ENCODE data around the gene HERPUD1. TPM values are rescaled to one million over a fixed set of nuclear protein-coding genes. Genes with fewer than 3 reads are reported as not detected.

Gene HERPUD1
- total RNA-seq, 2 experiments from 2014 or later = 143 to 149 TPM

- Mint-ChIP-seq H3K4me1 (peaks cover 16% of the 10 kb centered on the region), H3K36me3 (peaks cover 5% of the 10 kb centered on the region), H3K9me3 (no peaks in the 10 kb centered on the region), H3K27me3 (no peaks in the 10 kb centered on the region), H3K27ac (no peak overlapping the region), H3K4me3 (no peak overlapping the region)
- DNase-seq = peak; percentile 68
These were observed 19.2 kb downstream of the HERPUD1 start for GRCh38 chr16:56950881-56951771.

- H3K27ac Mint-ChIP-seq = no peak overlapping the region
- no peak for DNase-seq
- H3K36me3 Mint-ChIP-seq = no peaks in the 10 kb centered on the region
- no peak overlapping the region for H3K4me3 Mint-ChIP-seq
- no peaks in the 10 kb centered on the region for H3K27me3 Mint-ChIP-seq
- peaks cover 12% of the 10 kb centered on the region for H3K4me1 Mint-ChIP-seq
- no peaks in the 10 kb centered on the region for H3K9me3 Mint-ChIP-seq
These were observed 21.1 kb downstream of the HERPUD1 start for GRCh38 chr16:56953006-56953405.

GRCh38 chr16:56956076-56956475, 24.1 kb downstream of the HERPUD1 start:
- no peak for DNase-seq
- peaks cover 5% of the 10 kb centered on the region for H3K4me1 Mint-ChIP-seq
- no peaks in the 10 kb centered on the region for H3K27me3 Mint-ChIP-seq
- no peak overlapping the region for H3K4me3 Mint-ChIP-seq
- H3K27ac Mint-ChIP-seq = no peak overlapping the region
- H3K9me3 Mint-ChIP-seq = no peaks in the 10 kb centered on the region
- H3K36me3 Mint-ChIP-seq = no peaks in the 10 kb centered on the region

- DNase-seq = no peak
- Mint-ChIP-seq H3K36me3 (no peaks in the 10 kb centered on the region), H3K27ac (no peak overlapping the region), H3K9me3 (no peaks in the 10 kb centered on the region), H3K27me3 (no peaks in the 10 kb centered on the region), H3K4me3 (no peak overlapping the region), H3K4me1 (no peaks in the 10 kb centered on the region)
These were observed 24.8 kb downstream of the HERPUD1 start for GRCh38 chr16:56956756-56957155.

- Mint-ChIP-seq H3K27me3 (no peaks in the 10 kb centered on the region), H3K4me1 (peaks cover 16% of the 10 kb centered on the region), H3K9me3 (no peaks in the 10 kb centered on the region), H3K4me3 (no peak overlapping the region), H3K27ac (no peak overlapping the region), H3K36me3 (no peaks in the 10 kb centered on the region)
- no peak for DNase-seq
These were observed 28.8 kb downstream of the HERPUD1 start for GRCh38 chr16:56960681-56961281.

- no peaks in the 10 kb centered on the region for H3K36me3 Mint-ChIP-seq
- no peak overlapping the region for H3K4me3 Mint-ChIP-seq
- no peaks in the 10 kb centered on the region for H3K27me3 Mint-ChIP-seq
- H3K27ac Mint-ChIP-seq = no peak overlapping the region
- no peaks in the 10 kb centered on the region for H3K9me3 Mint-ChIP-seq
- peaks cover 22% of the 10 kb centered on the region for H3K4me1 Mint-ChIP-seq
- no peak for DNase-seq
These were observed 29.4 kb downstream of the HERPUD1 start for GRCh38 chr16:56961386-56961785.

GRCh38 chr16:56961851-56962281, 29.9 kb downstream of the HERPUD1 start, which contains the start of gene CETP:
Gene CETP, plus strand, starts transcription at chr16:56961950. Its CDS starts 30 bp downstream, at chr16:56961980.
- peaks cover 22% of the 10 kb centered on the region for H3K4me1 Mint-ChIP-seq
- H3K9me3 Mint-ChIP-seq = no peaks in the 10 kb centered on the region
- no peaks in the 10 kb centered on the region for H3K36me3 Mint-ChIP-seq
- no peaks in the 10 kb centered on the region for H3K27me3 Mint-ChIP-seq
- DNase-seq = no peak
- H3K4me3 Mint-ChIP-seq = no peak within 1 kb of the TSS
- H3K27ac Mint-ChIP-seq = no peak within 1 kb of the TSS

GRCh38 chr16:56964243-56965148, 32.6 kb downstream of the HERPUD1 start:
- Mint-ChIP-seq H3K27ac (peak overlapping the region; percentile 87), H3K4me3 (no peak overlapping the region), H3K36me3 (no peaks in the 10 kb centered on the region), H3K4me1 (peaks cover 22% of the 10 kb centered on the region), H3K27me3 (no peaks in the 10 kb centered on the region), H3K9me3 (no peaks in the 10 kb centered on the region)
- peak; percentile 93 for DNase-seq

- Mint-ChIP-seq H3K27me3 (no peaks in the 10 kb centered on the region), H3K36me3 (no peaks in the 10 kb centered on the region), H3K27ac (peak overlapping the region; percentile 87), H3K9me3 (no peaks in the 10 kb centered on the region), H3K4me1 (peaks cover 22% of the 10 kb centered on the region), H3K4me3 (peak overlapping the region; percentile 22)
- no peak for DNase-seq
These were observed 33.5 kb downstream of the HERPUD1 start for GRCh38 chr16:56965149-56966092.

- H3K27me3 Mint-ChIP-seq = no peaks in the 10 kb centered on the region
- no peaks in the 10 kb centered on the region for H3K9me3 Mint-ChIP-seq
- no peaks in the 10 kb centered on the region for H3K36me3 Mint-ChIP-seq
- H3K27ac Mint-ChIP-seq = peak overlapping the region; percentile 87
- peak overlapping the region; percentile 22 for H3K4me3 Mint-ChIP-seq
- DNase-seq = no peak
- H3K4me1 Mint-ChIP-seq = peaks cover 23% of the 10 kb centered on the region
These were observed 34.1 kb downstream of the HERPUD1 start for GRCh38 chr16:56966093-56966475.

GRCh38 chr16:56967733-56968132, 35.8 kb downstream of the HERPUD1 start:
- Mint-ChIP-seq H3K9me3 (no peaks in the 10 kb centered on the region), H3K4me3 (no peak overlapping the region), H3K4me1 (peaks cover 26% of the 10 kb centered on the region), H3K27me3 (no peaks in the 10 kb centered on the region), H3K27ac (no peak overlapping the region), H3K36me3 (no peaks in the 10 kb centered on the region)
- DNase-seq = no peak

- no peaks in the 10 kb centered on the region for H3K36me3 Mint-ChIP-seq
- no peaks in the 10 kb centered on the region for H3K27me3 Mint-ChIP-seq
- peaks cover 34% of the 10 kb centered on the region for H3K4me1 Mint-ChIP-seq
- H3K9me3 Mint-ChIP-seq = no peaks in the 10 kb centered on the region
- no peak overlapping the region for H3K27ac Mint-ChIP-seq
- no peak for DNase-seq
- H3K4me3 Mint-ChIP-seq = no peak overlapping the region
These were observed 37.8 kb downstream of the HERPUD1 start for GRCh38 chr16:56969769-56970168.

GRCh38 chr16:56970934-56971767, 39.2 kb downstream of the HERPUD1 start:
- no peaks in the 10 kb centered on the region for H3K9me3 Mint-ChIP-seq
- H3K27me3 Mint-ChIP-seq = no peaks in the 10 kb centered on the region
- peaks cover 34% of the 10 kb centered on the region for H3K4me1 Mint-ChIP-seq
- H3K27ac Mint-ChIP-seq = no peak overlapping the region
- H3K4me3 Mint-ChIP-seq = no peak overlapping the region
- no peak for DNase-seq
- H3K36me3 Mint-ChIP-seq = no peaks in the 10 kb centered on the region
